GM18505 (cell line): ENCODE data around the gene ZNF473.
"Not testable (repeated sequence)": the region's sequence is repeated elsewhere in the genome, so short reads cannot be mapped to it uniquely, and the experiment has no call there.

Experiments used
- ATAC-seq: cut with Tn5 transposase; IDR thresholded peaks from one replicate; pipeline ENCODE4 v1.9.1; 2021; ENCODE audit not compliant: unreplicated experiment
- POLR2A ChIP-seq: IDR thresholded peaks from 4 replicates; pipeline ENCODE4 v1.6.1; 2011; ENCODE audit warnings: borderline replicate concordance; ENCODE audit not compliant: insufficient read depth, insufficient read length; ENCODE audit errors: extremely low read depth

ZNF473 gene

GRCh38 chr19:50046649-50047503, 21.1 kb downstream of the ZNF473 start:
- TF ChIP-seq POLR2A, result no peak
- no peak for ATAC-seq

- TF ChIP-seq POLR2A, result no peak
- ATAC-seq, result no peak
These were observed 21.9 kb downstream of the ZNF473 start for GRCh38 chr19:50047671-50048070.

- ATAC-seq, result no peak
- no peak for TF ChIP-seq POLR2A
These were observed 24.8 kb downstream of the ZNF473 start for GRCh38 chr19:50050406-50051227.

- ATAC-seq, result not testable (repeated sequence)
These were observed 25.6 kb downstream of the ZNF473 start for GRCh38 chr19:50051228-50051895.

GRCh38 chr19:50051964-50052363, 26.2 kb downstream of the ZNF473 start:
- TF ChIP-seq POLR2A, result no peak
- ATAC-seq, result no peak

GRCh38 chr19:50053119-50053518, 27.3 kb downstream of the ZNF473 start:
- TF ChIP-seq POLR2A, result no peak
- no peak for ATAC-seq

GRCh38 chr19:50058425-50058824, 32.6 kb downstream of the ZNF473 start:
- ATAC-seq, result no peak
- no peak for TF ChIP-seq POLR2A

- no peak for TF ChIP-seq POLR2A
- no peak for ATAC-seq
These were observed 33.2 kb downstream of the ZNF473 start for GRCh38 chr19:50059045-50059444.

- no peak for ATAC-seq
- no peak for TF ChIP-seq POLR2A
These were observed 34.3 kb downstream of the ZNF473 start for GRCh38 chr19:50060107-50060506.

GRCh38 chr19:50061650-50062049, 35.8 kb downstream of the ZNF473 start:
- no peak for TF ChIP-seq POLR2A
- ATAC-seq, result no peak

GRCh38 chr19:50065938-50066337, 40.1 kb downstream of the ZNF473 start:
- ATAC-seq, result no peak
- no peak for TF ChIP-seq POLR2A

- no peak for TF ChIP-seq POLR2A
- no peak for ATAC-seq
These were observed 41.8 kb downstream of the ZNF473 start for GRCh38 chr19:50067575-50067974.

- ATAC-seq, result not testable (repeated sequence)
These were observed 42.6 kb downstream of the ZNF473 start for GRCh38 chr19:50068382-50068781.

- not testable (repeated sequence) for ATAC-seq
These were observed 49.3 kb downstream of the ZNF473 start for GRCh38 chr19:50075076-50075475.

GRCh38 chr19:50075644-50076372, 50.0 kb downstream of the ZNF473 start:
- not testable (repeated sequence) for ATAC-seq

GRCh38 chr19:50076581-50077355, 51.0 kb downstream of the ZNF473 start:
- ATAC-seq, result not testable (repeated sequence)

- ATAC-seq, result not testable (repeated sequence)
These were observed 53.2 kb downstream of the ZNF473 start for GRCh38 chr19:50079014-50079413.
